Thoracic aorta (tissue), 2 donors: ENCODE data around the gene C1orf141. TPM values are rescaled to one million over a fixed set of nuclear protein-coding genes. Genes with fewer than 3 reads are reported as not detected.

Source experiments
- ATAC-seq: fragments of 150-250 bp; one replicate; pipeline ENCODE4 v1.8.0; 2017; ENCODE audit warnings: low read depth; ENCODE audit not compliant: insufficient number of reproducible peaks, low FRiP score
- DNase-seq: peaks from one replicate; pipeline ENCODE4 v3.0.0-alpha.2; 2020; ENCODE audit warnings: low spot score
- H3K27ac ChIP-seq, 2 donors: fragments of 200-600 bp; sonication (generic); 1 replicate in 1 of 2; 2 replicates in 1 of 2; pipeline ENCODE4 v1.5.1; 2016; ENCODE audit warnings: mild to moderate bottlenecking in 2 of 2, moderate library complexity in 2 of 2
- H3K27me3 ChIP-seq: fragments of 200-600 bp; sonication (generic); replicated peaks from 2 replicates; pipeline ENCODE4 v1.6.0; 2016; ENCODE audit warnings: mild to moderate bottlenecking; ENCODE audit not compliant: insufficient read depth
- H3K36me3 ChIP-seq: fragments of 200-600 bp; sonication (generic); one replicate; pipeline ENCODE4 v1.5.1; 2016
- H3K4me1 ChIP-seq, 2 donors: fragments of 200-600 bp; sonication (generic); 1 replicate in 1 of 2; 2 replicates in 1 of 2; pipeline versions ENCODE4 v1.5.1 to v1.6.0; 2016; ENCODE audit warnings: low read depth in 2 of 2, mild to moderate bottlenecking in 1 of 2; ENCODE audit not compliant: control insufficient read depth in 1 of 2
- H3K4me3 ChIP-seq: fragments of 200-600 bp; sonication (generic); 2 replicates; pipeline ENCODE4 v1.5.1; 2016; ENCODE audit warnings: mild to moderate bottlenecking
- H3K9me3 ChIP-seq: fragments of 200-600 bp; sonication (generic); 2 replicates; pipeline ENCODE4 v1.5.1; 2016
- CTCF ChIP-seq: fragments of 200-600 bp; sonication (generic); IDR thresholded peaks from one replicate; pipeline ENCODE4 v1.5.1; 2019; ENCODE audit warnings: antibody characterized with exemption
- total RNA-seq, 2 donors: library from RNA; depleted of rRNA; stranded (reverse); fragments of >200 nt; gene quantifications; one replicate each; pipeline versions ENCODE4 v1.1.0 to v1.2.3, GENCODE V29; 2016

C1orf141 gene
- total RNA-seq, 2 donors from 2014 or later: not detected

GRCh38 chr1:67171574-67171955 lies 36.8 kb upstream of the C1orf141 start:
- no peaks in the 10 kb centered on the region for H3K9me3 ChIP-seq
- ATAC-seq: no peak
- no peaks in the 10 kb centered on the region for H3K4me1 ChIP-seq
- no peak for TF ChIP-seq CTCF
- no peak overlapping the region for H3K4me3 ChIP-seq
- no peak for DNase-seq
- H3K36me3 ChIP-seq: no peaks in the 10 kb centered on the region
- H3K27me3 ChIP-seq: no peaks in the 10 kb centered on the region
- H3K27ac ChIP-seq: no peak overlapping the region

GRCh38 chr1:67170751-67171573 lies 36.2 kb upstream of the C1orf141 start:
- no peaks in the 10 kb centered on the region for H3K4me1 ChIP-seq
- H3K4me3 ChIP-seq: no peak overlapping the region
- TF ChIP-seq CTCF: no peak
- no peak overlapping the region for H3K27ac ChIP-seq
- no peaks in the 10 kb centered on the region for H3K36me3 ChIP-seq
- H3K27me3 ChIP-seq: no peaks in the 10 kb centered on the region
- H3K9me3 ChIP-seq: no peaks in the 10 kb centered on the region
- ATAC-seq (no peak), DNase-seq (no peak)

- H3K36me3 ChIP-seq: no peaks in the 10 kb centered on the region
- H3K9me3 ChIP-seq: no peaks in the 10 kb centered on the region
- no peaks in the 10 kb centered on the region for H3K27me3 ChIP-seq
- H3K27ac ChIP-seq: no peak overlapping the region
- no peaks in the 10 kb centered on the region for H3K4me1 ChIP-seq
- DNase-seq (no peak), ATAC-seq (no peak)
- no peak for TF ChIP-seq CTCF
- no peak overlapping the region for H3K4me3 ChIP-seq
Observed at GRCh38 chr1:67169932-67170331, 35.2 kb upstream of the C1orf141 start.

GRCh38 chr1:67169496-67169895 lies 34.7 kb upstream of the C1orf141 start:
- Histone ChIP-seq H3K27ac (no peak overlapping the region), H3K4me1 (no peaks in the 10 kb centered on the region), H3K36me3 (no peaks in the 10 kb centered on the region), H3K27me3 (no peaks in the 10 kb centered on the region), H3K4me3 (no peak overlapping the region), H3K9me3 (no peaks in the 10 kb centered on the region)
- TF ChIP-seq CTCF: no peak
- no peak for DNase-seq
- ATAC-seq: no peak

- H3K4me1 ChIP-seq: no peaks in the 10 kb centered on the region
- H3K27me3 ChIP-seq: no peaks in the 10 kb centered on the region
- DNase-seq: no peak
Observed at GRCh38 chr1:67166196-67166595, 31.4 kb upstream of the C1orf141 start, which contains the start of gene IL23R. TSS of gene IL23R (plus strand) at chr1:67166454. CDS start at chr1:67168121, 1,667 bp downstream.

More at GRCh38 chr1:67166196-67166595, 31.4 kb upstream of the C1orf141 start, which contains the start of gene IL23R:
- Histone ChIP-seq H3K27ac (no peak within 1 kb of the TSS), H3K9me3 (no peaks in the 10 kb centered on the region), H3K4me3 (no peak within 1 kb of the TSS), H3K36me3 (no peaks in the 10 kb centered on the region)
- no peak for TF ChIP-seq CTCF
- ATAC-seq: no peak
